Effector memory CD4-positive, alpha-beta T cell (primary cell): ENCODE measurements around the gene ID1.
"Not testable (repeated sequence)": the region's sequence is repeated elsewhere in the genome, so short reads cannot be mapped to it uniquely, and the experiment has no call there.

Source experiments
- DNase-seq, 3 donors: peaks; one replicate each; pipeline ENCODE4 v3.0.0-alpha.2; 2020
- H3K27ac ChIP-seq: 2 replicates; pipeline ENCODE4 v1.7.0; 2013; ENCODE audit warnings: mild to moderate bottlenecking, low read length, moderate library complexity; ENCODE audit not compliant: insufficient read depth, poor library complexity, severe bottlenecking
- H3K27me3 ChIP-seq: replicated peaks from 2 replicates; pipeline ENCODE4 v1.7.0; 2013; ENCODE audit warnings: mild to moderate bottlenecking, low read length; ENCODE audit not compliant: insufficient read depth, control insufficient read depth, poor library complexity, severe bottlenecking
- H3K36me3 ChIP-seq: 2 replicates; pipeline ENCODE4 v1.7.0; 2013; ENCODE audit warnings: mild to moderate bottlenecking, low read length, moderate library complexity; ENCODE audit not compliant: control insufficient read depth, insufficient read depth
- H3K4me1 ChIP-seq: 2 replicates; pipeline ENCODE4 v1.7.0; 2013; ENCODE audit warnings: low read length, mild to moderate bottlenecking; ENCODE audit not compliant: control insufficient read depth, insufficient read depth, poor library complexity, severe bottlenecking
- H3K4me3 ChIP-seq: 2 replicates; pipeline ENCODE4 v1.7.0; 2013; ENCODE audit warnings: low read length, low read depth, mild to moderate bottlenecking; ENCODE audit not compliant: insufficient read depth, poor library complexity, severe bottlenecking
- H3K9me3 ChIP-seq: 2 replicates; pipeline ENCODE4 v1.7.0; 2013; ENCODE audit warnings: mild to moderate bottlenecking, low read length, moderate library complexity; ENCODE audit not compliant: control insufficient read depth

Gene ID1

DNA sequence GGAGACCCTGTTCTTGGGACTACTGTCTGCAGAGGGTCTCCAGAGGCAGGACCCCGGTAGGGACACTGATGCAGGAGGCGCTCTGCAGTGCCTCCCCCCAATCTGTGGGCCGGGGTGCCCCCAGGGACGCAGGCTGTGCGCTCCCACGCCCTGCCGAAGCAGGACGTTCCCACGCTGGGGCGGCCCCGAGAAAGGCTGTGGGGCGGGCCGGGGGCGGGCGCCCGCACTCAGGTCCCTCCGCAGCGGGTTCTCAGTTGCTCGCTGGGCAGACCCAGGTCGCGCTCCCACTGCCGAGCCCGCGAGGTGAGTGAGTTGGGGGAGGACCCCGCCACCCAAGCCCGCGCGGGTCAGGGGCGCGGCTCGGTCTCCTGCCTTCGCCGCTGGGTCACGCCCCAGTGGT is 32.6 kb downstream of the ID1 start, which contains the start of gene COX4I2:
Gene COX4I2, plus strand, starts transcription at position 253 of the 400 bp plus-strand sequence. CDS start 1,106 bp downstream, outside the sequence.
- H3K27ac ChIP-seq: no peak within 1 kb of the TSS
- no peak for DNase-seq
- no peaks in the 10 kb centered on the region for H3K9me3 ChIP-seq
- H3K4me3 ChIP-seq: no peak within 1 kb of the TSS
- no peaks in the 10 kb centered on the region for H3K27me3 ChIP-seq
- H3K4me1 ChIP-seq: no peaks in the 10 kb centered on the region
- H3K36me3 ChIP-seq: no peaks in the 10 kb centered on the region

DNA sequence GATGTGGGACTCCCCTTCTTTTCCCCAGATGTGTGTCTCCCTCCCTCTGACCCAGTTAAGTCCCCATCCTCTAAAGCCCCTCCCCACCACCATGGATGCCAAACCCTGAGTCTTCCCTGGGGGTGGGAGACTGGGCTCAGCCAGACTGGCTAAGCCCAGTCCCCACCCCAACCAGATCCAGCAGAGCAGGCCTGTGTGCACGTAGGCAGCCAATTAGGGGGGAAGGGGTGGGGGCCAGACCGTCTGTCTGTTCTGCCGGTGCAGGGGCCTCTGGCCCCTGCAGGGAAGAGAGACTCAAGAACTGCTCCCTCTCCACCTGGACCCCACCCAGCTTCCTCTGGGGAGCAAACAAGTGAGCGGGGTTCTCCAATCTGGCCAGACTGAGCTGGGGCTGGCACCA is 33.2 kb downstream of the ID1 start:
- Histone ChIP-seq H3K27me3 (no peaks in the 10 kb centered on the region), H3K4me3 (no peak overlapping the region), H3K36me3 (no peaks in the 10 kb centered on the region), H3K9me3 (no peaks in the 10 kb centered on the region), H3K4me1 (no peaks in the 10 kb centered on the region), H3K27ac (no peak overlapping the region)
- DNase-seq: no peak

DNA sequence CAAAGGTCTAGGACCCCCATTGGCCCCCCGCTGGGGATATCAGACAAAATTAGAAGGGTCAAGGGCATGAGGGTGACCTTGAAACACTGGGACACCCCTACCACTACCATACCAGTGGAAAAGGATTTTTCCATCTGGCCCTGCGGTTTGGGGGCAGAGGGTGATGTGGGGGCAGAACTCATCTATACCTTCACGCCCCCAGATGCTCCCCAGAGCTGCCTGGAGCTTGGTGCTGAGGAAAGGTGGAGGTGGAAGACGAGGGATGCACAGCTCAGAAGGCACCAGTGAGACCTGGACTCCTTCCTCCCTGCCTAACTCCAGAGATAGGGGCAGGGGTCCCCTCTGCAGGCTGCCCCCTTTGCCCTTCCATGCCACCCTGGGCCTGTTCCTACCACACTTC is 33.7 kb downstream of the ID1 start:
- H3K4me3 ChIP-seq: no peak overlapping the region
- no peak for DNase-seq
- H3K9me3 ChIP-seq: no peaks in the 10 kb centered on the region
- H3K27ac ChIP-seq: no peak overlapping the region
- no peaks in the 10 kb centered on the region for H3K36me3 ChIP-seq
- no peaks in the 10 kb centered on the region for H3K4me1 ChIP-seq
- no peaks in the 10 kb centered on the region for H3K27me3 ChIP-seq

DNA sequence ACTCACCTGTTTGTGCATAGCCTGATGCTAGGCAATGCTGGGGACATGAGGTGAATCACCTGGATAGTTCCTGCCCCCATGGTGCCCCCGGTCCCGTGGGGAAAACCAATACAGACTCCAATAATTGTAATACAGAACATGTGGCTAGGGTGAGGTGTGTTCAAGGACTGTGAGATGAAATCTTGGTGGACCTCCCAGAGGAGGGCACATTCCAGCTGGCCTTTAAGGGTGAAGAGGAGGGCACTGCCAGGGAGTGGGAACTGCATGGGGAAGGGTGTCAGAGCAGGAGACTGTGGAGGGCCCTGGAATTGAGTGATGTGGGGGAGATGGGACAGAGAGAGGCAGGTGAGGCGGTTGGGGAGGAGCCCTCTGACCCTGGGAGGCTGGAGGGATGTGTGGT is 35.2 kb downstream of the ID1 start:
- Histone ChIP-seq H3K4me3 (no peak overlapping the region), H3K4me1 (no peaks in the 10 kb centered on the region), H3K27me3 (no peaks in the 10 kb centered on the region), H3K9me3 (no peaks in the 10 kb centered on the region), H3K27ac (no peak overlapping the region), H3K36me3 (no peaks in the 10 kb centered on the region)
- DNase-seq: no peak

DNA sequence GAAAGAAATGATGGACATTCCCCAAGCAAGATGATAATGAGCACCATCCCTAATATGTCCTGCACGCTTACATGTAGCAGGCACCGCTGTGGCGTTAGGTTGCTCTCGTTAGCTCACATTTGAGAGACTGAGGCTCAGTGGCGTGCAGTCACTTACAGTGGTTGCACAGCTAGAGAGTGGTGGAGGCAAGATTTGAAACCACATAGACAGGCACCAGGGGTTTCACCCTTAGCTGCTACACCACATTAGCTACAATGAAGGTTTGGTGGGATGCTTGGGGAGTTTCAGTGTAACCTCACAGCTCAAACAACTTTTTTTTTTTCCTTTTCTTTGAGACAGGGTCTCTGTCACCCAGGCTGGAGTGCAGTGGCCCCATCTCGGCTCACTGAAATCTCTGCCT is 36.3 kb downstream of the ID1 start:
- Histone ChIP-seq H3K9me3 (no peaks in the 10 kb centered on the region), H3K36me3 (no peaks in the 10 kb centered on the region), H3K27ac (no peak overlapping the region), H3K4me1 (no peaks in the 10 kb centered on the region), H3K4me3 (no peak overlapping the region), H3K27me3 (no peaks in the 10 kb centered on the region)
- DNase-seq: no peak

DNA sequence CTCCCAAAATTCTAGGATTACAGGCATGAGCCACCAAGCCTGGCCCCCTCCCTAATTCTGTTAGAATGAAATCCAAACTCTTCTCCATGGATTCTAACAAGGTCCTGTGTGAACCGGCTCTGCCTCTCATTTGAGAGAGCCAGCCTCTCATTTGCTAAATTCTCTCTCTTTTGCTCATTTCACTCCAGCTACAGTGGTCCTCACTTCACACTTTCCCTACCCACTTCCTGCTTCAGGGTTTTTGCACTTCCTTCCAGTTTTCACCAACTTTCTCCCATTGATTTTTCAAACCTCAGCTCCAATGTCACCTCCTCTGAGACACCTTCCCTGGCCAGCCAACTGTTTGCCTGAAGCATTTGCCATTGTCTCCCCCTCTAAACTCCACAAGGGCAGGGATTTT is 37.7 kb downstream of the ID1 start:
- H3K4me3 ChIP-seq: no peak overlapping the region
- no peak for DNase-seq
- H3K36me3 ChIP-seq: no peaks in the 10 kb centered on the region
- H3K27me3 ChIP-seq: no peaks in the 10 kb centered on the region
- H3K9me3 ChIP-seq: no peaks in the 10 kb centered on the region
- H3K27ac ChIP-seq: no peak overlapping the region
- H3K4me1 ChIP-seq: no peaks in the 10 kb centered on the region

DNA sequence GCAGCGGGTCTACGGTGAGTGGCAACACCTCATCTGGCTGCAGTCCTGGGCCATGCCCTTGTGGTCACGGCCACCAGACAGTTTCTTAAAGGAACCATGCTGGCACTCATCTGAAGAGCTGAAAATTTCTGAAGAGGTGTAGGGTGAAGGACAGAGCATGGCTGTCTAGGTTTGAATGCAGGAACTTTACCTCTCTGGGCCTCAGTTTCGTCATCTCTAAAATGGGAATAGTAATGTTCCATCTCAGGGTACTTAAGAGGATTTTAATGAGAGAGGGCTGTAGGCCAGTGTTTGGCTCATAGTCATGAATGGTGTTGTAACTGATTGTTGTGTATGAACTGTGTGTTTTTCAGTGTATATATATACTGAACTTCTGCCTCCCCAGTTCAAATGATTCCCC is 38.4 kb downstream of the ID1 start:
- H3K4me1 ChIP-seq: no peaks in the 10 kb centered on the region
- no peaks in the 10 kb centered on the region for H3K9me3 ChIP-seq
- H3K27ac ChIP-seq: no peak overlapping the region
- DNase-seq: no peak
- no peaks in the 10 kb centered on the region for H3K36me3 ChIP-seq
- no peaks in the 10 kb centered on the region for H3K27me3 ChIP-seq
- H3K4me3 ChIP-seq: no peak overlapping the region

DNA sequence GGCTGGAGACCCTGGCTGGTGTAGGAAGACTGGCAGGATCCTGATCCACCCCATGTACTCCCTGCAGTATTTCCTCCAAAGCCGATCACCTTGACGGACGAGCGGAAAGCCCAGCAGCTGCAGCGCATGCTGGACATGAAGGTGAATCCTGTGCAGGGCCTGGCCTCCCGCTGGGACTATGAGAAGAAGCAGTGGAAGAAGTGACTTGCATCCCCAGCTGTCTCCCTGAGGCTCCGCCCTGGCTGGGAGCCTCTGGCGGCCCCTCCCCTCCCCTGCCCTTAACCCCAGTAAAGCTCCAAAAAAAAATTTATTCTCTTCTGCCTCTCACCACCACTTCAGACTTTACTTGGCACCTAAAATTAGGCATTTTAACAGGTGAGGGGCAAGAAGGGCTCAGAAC is 39.6 kb downstream of the ID1 start:
- no peak overlapping the region for H3K4me3 ChIP-seq
- DNase-seq: no peak
- H3K36me3 ChIP-seq: no peaks in the 10 kb centered on the region
- H3K27me3 ChIP-seq: no peaks in the 10 kb centered on the region
- H3K9me3 ChIP-seq: no peaks in the 10 kb centered on the region
- H3K27ac ChIP-seq: no peak overlapping the region
- H3K4me1 ChIP-seq: no peaks in the 10 kb centered on the region

DNA sequence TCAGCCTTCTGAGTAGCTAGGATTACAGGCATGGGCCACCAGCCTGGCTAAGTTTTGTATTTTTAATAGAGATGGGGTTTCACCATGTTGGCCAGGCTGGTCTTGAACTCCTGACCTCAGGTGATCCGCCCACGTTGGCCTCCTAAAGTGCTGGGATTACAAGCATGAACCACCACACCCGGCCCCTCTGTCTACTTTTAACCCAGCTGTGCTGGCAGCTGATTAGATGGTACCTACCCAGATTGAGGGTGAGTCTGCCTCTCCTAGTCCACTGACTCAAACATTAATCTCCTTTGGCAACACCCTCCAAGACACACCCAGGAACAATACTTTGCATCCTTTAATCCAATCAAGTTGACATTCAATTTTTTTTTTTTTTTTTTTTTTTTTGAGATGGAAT is 43.0 kb downstream of the ID1 start:
- H3K9me3 ChIP-seq, DNase-seq: not testable (repeated sequence)

DNA sequence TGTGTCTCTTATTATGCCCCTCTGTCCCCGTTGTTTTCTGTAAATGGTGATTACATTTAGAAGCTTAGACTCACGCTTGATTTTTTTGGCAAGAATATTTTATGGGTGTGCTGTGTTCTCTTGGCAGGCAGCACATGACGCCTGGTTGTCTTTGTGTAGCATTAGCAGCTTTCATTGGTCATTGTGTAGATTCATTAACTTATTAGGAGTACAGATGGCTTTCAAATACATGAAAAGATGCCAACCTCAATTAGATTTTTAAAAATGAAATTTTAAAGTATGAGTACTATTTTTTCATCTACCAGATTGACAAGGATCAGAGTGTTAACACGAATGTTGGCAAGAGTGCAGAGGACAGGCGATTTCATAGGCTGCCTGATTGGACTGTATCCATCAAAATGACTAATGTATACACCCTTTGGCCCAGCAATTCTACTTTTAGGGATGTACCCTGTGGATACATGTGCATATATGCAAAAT is 47.9 kb downstream of the ID1 start:
- Histone ChIP-seq H3K4me1 (no peaks in the 10 kb centered on the region), H3K36me3 (no peaks in the 10 kb centered on the region), H3K4me3 (no peak overlapping the region), H3K27me3 (no peaks in the 10 kb centered on the region), H3K9me3 (no peaks in the 10 kb centered on the region), H3K27ac (no peak overlapping the region)
- no peak for DNase-seq

More for the DNA sequence above, 43.0 kb downstream of the ID1 start:
- not testable (repeated sequence) for H3K4me1 ChIP-seq, H3K36me3 ChIP-seq, H3K27me3 ChIP-seq, H3K4me3 ChIP-seq, H3K27ac ChIP-seq

DNA sequence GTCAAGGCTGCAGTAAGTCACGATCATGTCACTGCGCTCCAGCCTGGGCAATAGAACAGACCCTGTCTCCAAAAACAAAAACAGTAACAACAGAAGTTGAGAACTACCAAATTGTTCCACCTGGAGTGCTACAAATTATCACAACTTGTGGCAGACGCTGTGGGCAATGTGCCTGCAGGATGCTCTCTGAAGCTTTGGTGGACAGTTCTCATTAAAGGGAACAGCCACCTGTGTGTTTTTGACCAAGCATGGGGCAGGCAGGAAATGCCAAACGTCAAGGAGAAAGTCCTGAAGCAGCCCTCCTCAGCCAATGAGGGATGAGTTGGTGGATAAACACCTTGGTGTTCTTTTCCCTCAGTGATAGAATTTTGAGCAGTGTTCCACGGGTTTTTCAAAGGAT is 48.5 kb downstream of the ID1 start:
- Histone ChIP-seq H3K4me1 (no peaks in the 10 kb centered on the region), H3K4me3 (no peak overlapping the region), H3K36me3 (no peaks in the 10 kb centered on the region), H3K9me3 (no peaks in the 10 kb centered on the region), H3K27me3 (no peaks in the 10 kb centered on the region), H3K27ac (no peak overlapping the region)
- no peak for DNase-seq
